ENCODE measurements around the gene SENP1. TPM values are rescaled to one million over a fixed set of nuclear protein-coding genes. Genes with fewer than 3 reads are reported as not detected.

Gene SENP1
- total and polyA plus RNA-seq, 7 donors, result 3.2 to 10.2 (median 6.3) TPM

- H3K9me3 ChIP-seq, result no peaks in the 10 kb centered on the region
- H3K4me1 ChIP-seq, result peaks cover 8% of the 10 kb centered on the region
- ATAC-seq (no peak), DNase-seq (no peak)
- H3K36me3 ChIP-seq (ENCODE audit: insufficient read depth in 1 of 2, low read depth in 1 of 2), result no peaks in the 10 kb centered on the region
- intact Hi-C loops (cut with DNase I), result no loop called here
- no peak overlapping the region for H3K4me3 ChIP-seq
- H3K27me3 ChIP-seq (ENCODE audit: insufficient read depth in 3 of 3, low read length in 2 of 3), result peaks cover 0 to 35% (median 8%) of the 10 kb centered on the region in 3 donors
- H3K27ac ChIP-seq, result no peak overlapping the region
- 35 to 95% (median 60%) methylated on average over 1 of the region's 1 CpG for WGBS, 3 donors
- TF ChIP-seq CTCF (IDR thresholded peaks at IDR 0.05), result no peak
These were observed 96.4 kb downstream of the SENP1 start for GRCh38 chr12:48009471-48009870.

GRCh38 chr12:48008950-48009349 lies 96.9 kb downstream of the SENP1 start:
- Histone ChIP-seq H3K4me1 (peaks cover 13% of the 10 kb centered on the region), H3K36me3 (ENCODE audit: insufficient read depth in 1 of 2, low read depth in 1 of 2) (no peaks in the 10 kb centered on the region), H3K27ac (no peak overlapping the region), H3K9me3 (no peaks in the 10 kb centered on the region), H3K4me3 (no peak overlapping the region), H3K27me3 (ENCODE audit: insufficient read depth in 3 of 3, low read length in 2 of 3) (peaks cover 0 to 41% (median 10%) of the 10 kb centered on the region in 3 donors)
- intact Hi-C loops (cut with DNase I), result no loop called here
- 73 to 87% (median 73%) methylated on average over 4 of the region's 4 CpGs for WGBS, 3 donors
- DNase-seq (no peak), ATAC-seq (no peak)
- TF ChIP-seq CTCF (IDR thresholded peaks at IDR 0.05), result no peak

- ATAC-seq, result no peak
- Histone ChIP-seq H3K4me3 (no peak overlapping the region), H3K9me3 (no peaks in the 10 kb centered on the region), H3K36me3 (ENCODE audit: insufficient read depth in 1 of 2, low read depth in 1 of 2) (no peaks in the 10 kb centered on the region), H3K4me1 (peaks cover 19% of the 10 kb centered on the region), H3K27me3 (ENCODE audit: insufficient read depth in 3 of 3, low read length in 2 of 3) (peaks cover 0 to 47% (median 13%) of the 10 kb centered on the region in 3 donors), H3K27ac (no peak overlapping the region)
- no peak for TF ChIP-seq CTCF (IDR thresholded peaks at IDR 0.05)
- WGBS, 3 donors, result 45 to 56% (median 47%) methylated on average over 2 of the region's 2 CpGs
- no peak for DNase-seq
- intact Hi-C loops (cut with DNase I), result no loop called here
These were observed 97.5 kb downstream of the SENP1 start for GRCh38 chr12:48008349-48008748.

- intact Hi-C loops (cut with DNase I), result no loop called here
- Histone ChIP-seq H3K4me1 (peaks cover 28% of the 10 kb centered on the region), H3K27ac (no peak overlapping the region), H3K27me3 (ENCODE audit: insufficient read depth in 3 of 3, low read length in 2 of 3) (peaks cover 0 to 56% (median 19%) of the 10 kb centered on the region in 3 donors), H3K9me3 (no peaks in the 10 kb centered on the region), H3K4me3 (no peak overlapping the region), H3K36me3 (ENCODE audit: insufficient read depth in 1 of 2, low read depth in 1 of 2) (no peaks in the 10 kb centered on the region)
- TF ChIP-seq CTCF (IDR thresholded peaks at IDR 0.05), result no peak
- DNase-seq (no peak), ATAC-seq (no peak)
- 90 to 93% (median 93%) methylated on average over 4 of the region's 4 CpGs for WGBS, 3 donors
These were observed 98.7 kb downstream of the SENP1 start for GRCh38 chr12:48007206-48007605.

GRCh38 chr12:48005750-48006021 lies 100.2 kb downstream of the SENP1 start:
- H3K36me3 ChIP-seq (ENCODE audit: insufficient read depth in 1 of 2, low read depth in 1 of 2), result no peaks in the 10 kb centered on the region
- no peaks in the 10 kb centered on the region for H3K9me3 ChIP-seq
- H3K27ac ChIP-seq, result no peak overlapping the region
- no peak for DNase-seq
- H3K27me3 ChIP-seq (ENCODE audit: insufficient read depth in 3 of 3, low read length in 2 of 3), result peaks cover 0 to 60% (median 19%) of the 10 kb centered on the region in 3 donors
- H3K4me1 ChIP-seq, result peaks cover 40% of the 10 kb centered on the region
- no peak for ATAC-seq
- no peak overlapping the region for H3K4me3 ChIP-seq
- intact Hi-C loops (cut with DNase I), result no loop called here
- no peak for TF ChIP-seq CTCF (IDR thresholded peaks at IDR 0.05)
